GM19452 (cell line): Measurements from ENCODE around the gene AMDHD1.
"Not testable (repeated sequence)": the region's sequence is repeated elsewhere in the genome, so short reads cannot be mapped to it uniquely, and the experiment has no call there.

Source experiments
- ATAC-seq: cut with Tn5 transposase; IDR thresholded peaks from one replicate; pipeline ENCODE4 v1.9.1; 2021; ENCODE audit not compliant: unreplicated experiment

Gene AMDHD1

DNA sequence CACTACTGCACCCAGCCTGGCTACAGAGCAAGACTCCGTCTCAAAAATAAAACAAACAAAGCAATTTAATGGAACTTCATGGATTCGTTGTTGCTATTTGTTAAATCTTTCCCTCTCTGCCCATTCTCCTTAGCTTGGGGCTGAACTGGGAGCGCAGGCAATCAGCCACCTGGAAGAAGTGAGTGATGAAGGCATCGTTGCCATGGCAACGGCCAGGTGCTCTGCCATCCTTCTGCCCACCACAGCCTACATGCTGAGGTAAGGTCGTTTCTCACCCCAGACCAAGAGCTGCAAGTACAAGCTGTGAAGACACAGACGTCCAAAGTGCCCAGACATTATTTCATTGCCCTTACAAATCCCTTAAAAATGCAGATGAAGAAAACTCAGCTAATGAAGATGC lies 19.1 kb downstream of the AMDHD1 start:
- no peak for ATAC-seq

DNA sequence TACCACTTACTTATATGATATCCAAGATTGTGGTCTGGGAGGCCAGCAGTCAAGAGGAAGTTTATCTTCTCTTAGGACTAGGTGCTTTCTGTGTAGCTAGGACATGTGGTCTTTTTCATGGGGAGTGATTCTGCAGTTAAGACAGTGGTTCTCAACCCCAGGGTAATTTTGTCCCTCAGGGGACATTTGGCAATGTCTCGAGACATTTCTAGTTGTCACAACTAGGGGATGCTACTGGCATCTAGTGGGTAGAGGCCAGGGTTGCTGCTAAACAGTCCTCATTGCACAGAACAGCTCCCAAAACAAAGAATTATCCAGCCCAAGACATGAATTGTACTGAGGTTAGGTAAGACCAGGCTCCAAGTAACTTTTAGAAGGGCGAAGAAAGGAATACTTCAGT lies 20.0 kb downstream of the AMDHD1 start:
- no peak for ATAC-seq

DNA sequence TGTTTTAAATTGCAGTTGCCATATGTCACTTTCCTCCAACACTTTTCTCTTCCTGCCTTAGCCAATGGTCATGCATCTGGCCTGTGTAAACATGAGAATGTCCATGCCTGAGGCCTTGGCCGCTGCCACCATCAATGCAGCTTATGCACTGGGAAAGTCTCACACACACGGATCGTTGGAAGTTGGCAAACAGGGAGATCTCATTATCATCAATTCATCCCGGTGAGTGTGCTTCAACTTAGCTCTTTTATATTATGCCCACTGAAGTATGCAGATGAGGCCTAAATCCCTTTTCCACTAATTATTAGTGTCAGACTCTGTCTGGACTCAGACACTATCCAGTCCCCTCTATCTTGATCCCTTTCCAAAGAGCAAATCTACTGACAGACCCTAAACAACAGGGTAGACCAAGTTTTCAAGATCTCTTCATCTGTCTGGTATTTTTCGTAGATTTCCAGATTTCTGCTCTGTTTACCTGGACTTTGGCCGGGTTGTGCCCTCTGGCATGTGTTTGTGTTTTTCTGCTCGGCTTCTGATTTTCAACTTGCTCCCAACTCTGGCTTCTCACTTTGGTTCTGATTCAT lies 23.2 kb downstream of the AMDHD1 start:
- no peak for ATAC-seq

DNA sequence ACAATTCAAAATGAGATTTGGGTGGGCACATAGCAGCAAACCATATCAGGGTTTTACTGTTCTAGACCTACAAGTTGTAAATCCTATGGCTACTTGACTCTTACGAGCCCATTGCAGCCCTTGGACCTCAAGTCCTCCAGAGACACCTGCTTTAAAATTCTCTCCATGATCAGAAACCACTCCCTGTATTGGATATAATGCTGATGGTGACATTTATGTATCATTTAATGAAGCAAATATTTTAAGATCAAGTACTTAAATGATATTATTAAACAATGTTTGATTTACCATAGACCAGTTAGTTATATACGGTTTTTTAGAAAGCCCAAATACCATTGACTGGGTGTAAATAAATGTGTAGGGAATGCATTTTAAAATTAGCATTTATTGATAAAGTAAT lies 24.2 kb downstream of the AMDHD1 start:
- no peak for ATAC-seq

DNA sequence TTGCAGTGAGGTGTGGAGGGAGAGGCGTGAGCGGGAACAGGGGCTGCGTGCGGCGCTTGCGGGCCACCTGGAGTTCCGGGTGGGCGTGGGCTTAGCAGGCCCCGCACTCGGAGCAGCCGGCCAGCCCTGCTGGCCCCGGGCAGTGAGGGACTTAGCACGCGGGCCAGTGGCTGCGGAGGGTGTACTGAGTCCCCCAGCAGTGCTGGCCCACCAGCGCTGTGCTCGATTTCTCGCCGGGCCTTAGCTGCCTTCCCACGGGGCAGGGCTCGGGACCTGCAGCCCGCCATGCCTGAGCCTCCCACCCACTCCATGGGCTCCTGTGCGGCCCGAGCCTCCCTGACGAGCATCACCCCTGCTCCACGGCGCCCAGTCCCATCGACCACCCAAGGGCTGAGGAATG lies 26.0 kb downstream of the AMDHD1 start:
- ATAC-seq: not testable (repeated sequence)

DNA sequence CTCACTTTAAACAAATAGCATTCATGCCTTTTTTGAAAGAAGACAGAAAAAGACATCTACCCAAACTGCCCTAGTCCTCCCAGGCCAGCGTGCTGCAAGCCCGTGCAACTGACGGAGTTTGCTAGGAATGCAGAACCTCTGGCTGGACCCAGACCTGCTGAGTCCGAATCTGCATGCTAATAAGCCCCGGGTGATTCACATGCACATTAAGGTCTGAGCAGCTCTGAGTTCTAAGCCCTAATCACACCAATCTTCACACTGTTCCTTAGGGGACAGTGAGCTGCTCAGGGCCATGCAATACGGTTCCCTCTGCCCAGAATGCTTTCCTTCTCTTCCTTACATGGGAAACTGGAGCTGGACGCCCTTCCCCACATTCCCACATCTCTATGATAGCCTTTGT lies 27.8 kb downstream of the AMDHD1 start:
- no peak for ATAC-seq

DNA sequence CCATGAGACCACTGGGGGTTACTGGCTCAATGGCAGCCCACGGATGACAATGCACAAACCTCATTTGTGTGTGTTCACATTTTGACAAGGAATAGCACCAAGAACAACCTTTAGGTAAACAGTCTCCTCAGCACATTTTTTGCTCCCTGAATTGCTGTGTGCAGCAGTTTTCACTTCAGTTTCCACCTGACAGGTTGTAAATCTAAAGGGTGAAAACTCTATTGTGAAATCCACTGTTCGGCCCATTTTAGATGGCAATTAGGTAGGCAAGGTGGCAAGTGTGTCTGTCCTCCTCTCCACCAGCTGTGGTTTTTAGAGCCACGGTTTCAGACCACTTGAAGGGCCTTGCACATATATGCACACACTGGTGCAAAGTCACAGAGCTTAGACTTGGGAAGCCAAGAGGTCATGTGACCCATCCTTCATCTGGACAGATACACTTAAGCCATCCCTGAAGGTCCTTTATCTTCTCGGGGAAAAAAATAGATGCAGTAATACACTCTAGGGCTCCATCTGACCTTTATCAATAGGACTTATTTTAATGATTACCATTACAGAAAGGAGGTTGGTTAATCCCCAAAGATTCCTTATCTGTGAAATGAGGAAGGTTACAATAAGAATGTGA lies 29.8 kb downstream of the AMDHD1 start:
- ATAC-seq: no peak

DNA sequence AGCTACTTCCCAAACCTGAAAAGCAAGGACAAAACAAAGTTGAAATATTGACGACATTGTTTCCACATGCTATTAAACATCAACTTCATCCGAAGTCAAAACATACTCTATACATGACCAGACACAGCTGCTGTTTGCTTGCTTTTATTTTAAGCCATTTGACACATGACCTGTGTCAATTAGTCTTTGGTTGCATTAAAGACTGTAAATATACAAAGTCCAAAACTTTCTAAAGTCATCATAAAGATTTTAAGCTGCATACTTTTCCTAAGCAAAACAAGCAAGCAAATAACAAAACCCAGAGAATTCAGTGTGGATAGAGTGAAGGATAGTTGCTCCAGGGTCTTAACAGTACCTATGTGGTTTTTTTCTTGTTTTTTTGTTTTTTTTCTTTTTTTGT lies 31.2 kb downstream of the AMDHD1 start:
- ATAC-seq: no peak

DNA sequence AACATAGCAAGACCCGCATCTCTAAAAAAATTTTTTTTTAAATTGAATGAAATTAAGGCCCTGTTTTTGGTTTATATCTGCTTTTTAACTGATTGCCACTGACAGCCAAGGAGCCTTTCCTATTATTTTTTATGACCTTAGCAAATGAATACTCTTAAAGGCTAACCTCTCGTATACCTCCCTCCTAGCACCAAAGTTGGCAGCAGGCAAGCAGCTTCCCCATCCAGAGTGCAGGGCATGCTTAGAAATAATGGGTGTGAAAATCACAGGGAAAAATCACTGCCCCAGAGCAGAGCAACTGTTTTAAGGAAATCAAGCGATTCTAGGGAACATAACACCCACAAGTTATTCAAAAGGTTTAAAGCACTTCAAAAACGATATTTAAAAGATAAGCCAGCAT lies 32.4 kb downstream of the AMDHD1 start:
- ATAC-seq: no peak

DNA sequence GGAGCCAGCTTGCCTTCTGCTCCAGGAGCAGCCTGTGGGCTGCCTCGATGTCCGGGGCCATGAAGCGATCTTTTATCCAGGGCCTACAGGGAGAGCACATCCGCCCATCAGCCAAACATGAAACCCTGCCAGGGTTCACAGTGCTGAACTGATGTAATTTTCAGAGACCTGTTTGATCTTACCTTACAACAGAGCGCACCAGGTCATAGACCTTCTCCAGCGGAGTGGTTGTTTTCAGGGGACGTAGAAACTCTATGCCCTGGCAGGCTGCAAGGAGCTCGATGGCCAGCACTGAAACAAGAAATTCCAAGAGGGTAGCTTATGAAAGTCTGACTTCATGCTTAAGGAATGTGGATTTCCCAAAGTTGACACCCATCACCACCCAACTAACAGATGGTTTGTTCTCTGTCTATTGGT lies 33.3 kb downstream of the AMDHD1 start:
- ATAC-seq: no peak

DNA sequence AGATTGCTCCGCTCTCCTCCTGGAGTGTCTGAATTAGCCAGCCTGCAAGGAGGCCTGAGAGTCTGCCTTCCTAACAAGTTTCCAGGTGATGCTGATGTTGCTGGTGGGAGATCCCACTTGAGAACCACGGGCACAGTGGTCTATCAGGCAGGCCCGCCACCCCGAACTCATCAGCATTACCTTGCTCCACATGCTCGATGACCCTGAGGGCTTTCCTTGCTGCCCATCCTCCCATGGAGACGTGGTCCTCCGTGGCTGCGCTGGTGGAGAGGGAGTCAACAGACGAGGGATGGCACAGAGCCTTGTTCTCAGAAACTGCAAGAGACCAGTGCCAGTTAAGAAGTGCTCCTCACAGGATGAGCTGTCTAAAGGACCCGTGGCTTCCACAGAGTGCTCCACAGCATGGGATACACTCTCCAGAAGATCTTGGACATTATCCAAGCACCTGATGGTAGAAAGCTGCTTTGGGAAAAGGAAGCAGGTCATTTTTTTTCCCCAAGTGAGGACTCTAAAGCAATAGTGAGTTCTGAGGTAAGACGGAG lies 34.7 kb downstream of the AMDHD1 start:
- no peak for ATAC-seq

DNA sequence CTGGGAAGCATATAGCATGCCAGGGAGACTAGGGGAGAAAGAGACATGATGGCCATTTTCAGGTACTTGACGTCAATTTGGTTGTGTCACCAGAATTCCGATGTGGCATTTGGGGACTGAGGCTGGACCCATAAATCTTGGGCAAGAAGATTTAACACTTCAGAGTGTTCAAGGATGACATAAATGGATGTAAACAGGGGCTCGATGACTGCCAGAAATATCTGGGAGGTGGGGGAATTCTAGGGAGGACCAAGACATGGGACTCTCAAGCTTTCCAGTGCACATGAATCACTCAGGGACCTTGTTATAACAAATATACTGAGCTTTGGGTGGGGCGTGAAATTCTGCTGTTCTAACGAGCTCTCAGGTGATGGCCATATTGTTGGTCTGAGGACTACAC lies 35.2 kb downstream of the AMDHD1 start:
- no peak for ATAC-seq

DNA sequence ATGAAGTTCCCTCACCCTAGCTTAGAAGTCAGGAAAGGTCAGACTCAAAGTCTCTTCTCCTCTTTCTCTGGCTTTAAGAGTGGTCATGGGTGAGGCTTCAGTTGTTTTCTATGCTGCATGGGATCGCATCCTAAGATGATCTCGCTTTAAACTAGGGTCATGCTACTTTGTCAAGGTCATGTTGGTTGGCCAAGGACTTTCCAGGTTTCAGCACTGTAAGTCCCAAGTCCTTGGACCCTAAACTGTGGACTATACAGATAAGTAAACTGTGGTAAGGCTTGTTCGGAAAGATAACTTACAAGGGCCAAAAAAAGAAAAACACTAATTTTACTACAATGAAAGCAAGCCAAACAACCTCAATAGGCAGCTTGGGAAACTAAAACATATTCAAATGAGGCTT lies 35.6 kb downstream of the AMDHD1 start:
- ATAC-seq: no peak

DNA sequence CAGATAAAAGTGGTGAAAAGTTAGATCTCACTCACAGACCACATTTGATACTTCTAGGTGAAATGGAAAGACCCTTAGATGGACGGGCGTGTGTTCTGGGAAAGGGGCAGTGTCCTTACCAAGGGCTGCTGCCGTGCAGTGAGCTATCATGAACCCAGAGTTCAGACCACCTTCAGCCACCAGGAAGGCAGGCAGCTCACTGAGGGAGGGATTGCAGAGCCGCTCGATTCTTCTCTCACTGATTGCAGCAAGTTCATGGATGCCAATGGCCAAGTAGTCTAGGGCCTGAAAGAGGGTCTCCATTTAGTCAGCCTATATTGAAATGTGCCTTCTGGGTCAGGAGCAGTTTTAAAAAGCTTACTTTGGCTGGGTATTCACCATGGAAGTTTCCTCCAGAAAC lies 37.3 kb downstream of the AMDHD1 start:
- no peak for ATAC-seq

DNA sequence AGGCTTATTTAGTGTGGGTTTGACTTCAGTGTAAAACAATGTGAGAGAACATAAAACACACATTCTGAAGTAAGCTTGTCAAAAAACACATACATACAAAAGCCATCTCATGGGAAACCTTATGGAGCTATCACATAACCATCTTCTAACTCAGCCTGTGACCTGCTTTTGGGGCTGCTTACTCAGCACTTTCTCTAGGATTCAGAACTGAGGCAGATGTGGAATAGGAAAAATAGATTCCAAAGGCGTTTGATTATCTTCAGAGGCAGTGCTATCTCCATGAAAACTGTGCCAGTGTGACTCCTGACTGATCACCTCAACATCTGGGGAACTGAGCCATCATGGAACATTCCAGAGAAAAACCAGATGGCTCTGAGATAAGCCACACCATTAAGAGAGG lies 39.5 kb downstream of the AMDHD1 start:
- ATAC-seq: no peak

DNA sequence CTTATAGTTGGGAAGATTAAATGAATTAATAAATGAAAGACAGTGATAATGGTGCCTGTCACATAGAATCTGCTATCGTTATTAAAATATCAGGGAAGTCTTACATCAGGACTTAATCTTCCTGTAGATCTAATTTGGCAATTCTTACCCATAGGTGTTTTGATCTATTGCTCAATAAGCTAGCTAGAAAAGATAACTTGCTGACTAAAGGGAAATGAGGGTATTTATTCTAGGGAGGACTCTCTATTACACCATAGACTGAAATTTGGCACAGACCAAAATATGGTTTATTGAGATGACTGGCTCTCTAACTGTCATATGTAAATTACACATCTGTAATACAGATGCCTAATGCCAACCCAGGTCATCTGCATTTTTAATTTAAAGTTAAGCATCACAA lies 41.6 kb downstream of the AMDHD1 start:
- no peak for ATAC-seq

DNA sequence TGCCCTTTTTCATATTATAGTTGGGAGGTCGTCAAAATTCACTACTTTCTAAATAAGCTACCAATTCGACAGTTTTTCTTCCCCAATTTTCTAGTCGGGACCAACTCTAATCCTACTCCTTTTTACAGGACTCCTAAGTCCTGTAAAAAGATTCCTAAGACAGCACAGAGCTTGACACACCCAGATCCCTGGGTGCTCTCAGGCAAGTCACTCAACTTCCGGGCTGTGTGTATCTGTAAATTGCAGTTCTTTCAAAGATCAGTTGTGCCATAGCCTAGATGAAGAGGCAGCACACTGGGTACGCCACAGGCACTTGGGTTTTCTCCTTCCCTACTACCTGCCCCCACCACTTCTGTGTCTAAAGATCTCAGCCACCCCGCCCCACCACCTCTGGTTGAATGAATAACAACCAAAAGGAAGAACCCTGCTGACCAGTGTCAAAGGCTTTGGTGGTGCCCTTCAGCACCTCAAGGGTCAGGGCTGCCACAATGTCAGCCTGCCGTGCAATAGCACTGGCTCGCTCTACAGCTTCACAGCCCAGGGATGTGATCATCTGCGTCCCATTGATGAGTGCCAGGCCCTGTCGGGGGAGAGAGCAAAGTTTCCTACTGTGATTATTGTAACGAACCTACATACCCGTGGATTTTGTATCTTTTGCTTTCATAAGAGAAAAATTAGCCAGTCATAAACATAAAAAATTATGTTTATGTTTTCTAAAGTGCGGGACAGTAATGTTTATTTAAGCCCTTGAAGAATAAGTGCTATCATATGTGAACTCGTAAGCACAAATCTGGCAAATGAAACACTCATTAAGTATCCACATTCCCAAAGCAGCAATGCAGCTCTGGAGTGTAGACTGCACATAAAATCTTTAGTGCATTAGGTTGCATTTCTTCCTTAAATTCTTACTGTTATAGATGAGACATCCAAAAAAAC lies 43.8 kb downstream of the AMDHD1 start:
- no peak for ATAC-seq

DNA sequence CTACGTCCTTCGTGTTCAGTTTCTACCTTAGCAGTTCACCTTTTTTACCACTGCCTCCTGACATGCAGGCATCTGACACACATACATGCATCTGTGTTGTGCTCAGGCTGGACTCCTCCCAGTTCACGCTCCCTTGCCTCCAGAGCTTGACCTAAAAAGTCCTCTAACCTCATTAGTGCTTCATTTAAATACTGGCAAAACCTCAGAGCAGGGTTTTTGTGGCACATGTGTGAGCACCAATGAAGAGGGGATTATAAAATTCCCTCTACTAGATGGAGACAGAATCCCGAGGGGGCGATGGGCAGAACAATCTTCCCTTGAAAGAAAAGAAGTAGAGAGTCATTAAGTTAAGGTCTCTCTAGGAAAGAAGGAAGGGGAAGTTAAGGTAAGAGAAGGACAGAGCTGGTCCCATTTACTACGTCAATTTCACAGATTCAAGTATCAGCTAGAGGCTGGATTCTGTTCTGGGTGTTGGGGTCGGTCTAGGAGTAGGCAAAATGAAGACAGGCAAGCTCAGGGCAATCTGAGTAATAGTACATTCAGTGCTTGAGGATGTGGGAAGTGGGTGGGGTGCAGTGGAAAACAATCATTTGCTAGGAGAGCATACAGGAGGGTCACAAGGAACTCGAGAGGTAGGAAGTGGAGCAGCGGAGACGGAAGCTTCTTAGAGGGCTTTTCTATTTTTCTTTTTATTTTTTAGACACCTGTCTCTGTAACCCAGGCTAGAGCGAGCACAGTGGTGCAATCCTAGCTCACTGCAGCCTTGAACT lies 45.6 kb downstream of the AMDHD1 start:
- no peak for ATAC-seq

DNA sequence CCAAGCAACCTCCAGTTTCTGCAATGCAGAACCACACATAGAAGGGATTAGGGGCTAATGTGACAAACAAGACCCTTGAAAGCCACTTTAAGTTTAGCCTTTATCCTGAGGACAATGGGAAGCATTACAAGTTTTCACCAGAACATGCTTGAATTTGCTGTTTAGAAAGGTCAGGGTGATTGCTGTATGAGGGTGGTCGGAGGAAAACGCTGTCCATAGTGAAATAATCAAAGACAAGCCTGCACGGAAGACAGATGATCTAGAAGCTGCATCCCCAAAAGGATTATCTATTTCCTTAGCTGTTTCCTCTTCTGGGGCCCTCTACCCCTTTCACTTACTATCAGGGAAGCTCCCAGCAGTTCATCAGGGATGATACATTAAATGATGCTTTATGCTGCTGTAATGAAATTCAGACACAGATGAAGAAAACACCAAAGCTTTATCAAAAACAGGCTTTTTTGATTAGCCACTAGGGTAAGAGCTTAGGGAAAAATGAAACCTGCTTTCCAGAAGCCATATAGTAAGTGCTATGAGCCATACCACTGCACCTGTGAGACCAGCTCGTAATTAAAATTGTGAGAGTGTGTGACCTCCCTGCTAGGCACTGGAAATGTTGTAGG lies 46.5 kb downstream of the AMDHD1 start:
- no peak for ATAC-seq

DNA sequence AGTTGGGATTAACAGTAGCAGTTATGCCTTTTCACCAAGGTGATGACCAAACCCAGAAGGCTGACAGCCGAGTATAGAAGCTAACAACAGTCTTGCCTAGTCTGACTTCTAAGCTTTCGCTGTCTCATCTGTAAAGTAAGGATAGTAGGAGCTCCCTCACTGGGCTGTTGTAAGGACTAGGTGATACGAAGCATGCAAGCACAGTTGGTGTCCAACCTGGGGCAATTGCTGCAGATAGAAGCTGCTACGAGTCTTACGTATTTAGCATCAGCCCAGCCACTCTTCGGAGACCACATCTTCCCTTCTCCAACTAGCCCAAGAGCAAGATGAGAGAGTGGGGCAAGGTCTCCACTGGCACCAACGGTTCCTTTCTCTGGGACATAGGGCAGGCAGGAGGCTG lies 47.0 kb downstream of the AMDHD1 start:
- no peak for ATAC-seq

DNA sequence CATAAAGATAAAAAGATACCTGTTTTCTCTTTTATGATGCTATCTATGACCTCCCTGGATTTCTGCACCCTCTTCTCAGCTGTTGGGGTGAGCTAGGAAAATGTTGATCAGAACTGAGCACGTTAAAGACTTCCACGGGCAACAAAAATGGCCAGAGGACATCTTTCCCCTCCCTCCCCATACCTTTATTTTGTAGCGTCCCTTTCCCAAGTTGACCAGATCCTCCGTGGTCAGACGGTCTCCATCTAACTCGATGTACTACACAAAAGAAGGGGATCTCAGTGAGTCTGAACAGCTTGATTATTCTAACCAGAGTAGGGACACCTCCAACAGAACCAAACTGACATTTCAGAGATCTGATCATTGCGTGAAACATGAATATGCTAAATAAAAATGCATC lies 50.8 kb downstream of the AMDHD1 start:
- no peak for ATAC-seq
